COR-L47 (cell line): ENCODE data around the gene MGAT5B.
"Not testable (repeated sequence)": the region's sequence is repeated elsewhere in the genome, so short reads cannot be mapped to it uniquely, and the experiment has no call there.

Experiments
- DNase-seq: peaks from one replicate; lab custom pipeline; 2025; lab: John Stamatoyannopoulos, UW

The MGAT5B gene, protein sequence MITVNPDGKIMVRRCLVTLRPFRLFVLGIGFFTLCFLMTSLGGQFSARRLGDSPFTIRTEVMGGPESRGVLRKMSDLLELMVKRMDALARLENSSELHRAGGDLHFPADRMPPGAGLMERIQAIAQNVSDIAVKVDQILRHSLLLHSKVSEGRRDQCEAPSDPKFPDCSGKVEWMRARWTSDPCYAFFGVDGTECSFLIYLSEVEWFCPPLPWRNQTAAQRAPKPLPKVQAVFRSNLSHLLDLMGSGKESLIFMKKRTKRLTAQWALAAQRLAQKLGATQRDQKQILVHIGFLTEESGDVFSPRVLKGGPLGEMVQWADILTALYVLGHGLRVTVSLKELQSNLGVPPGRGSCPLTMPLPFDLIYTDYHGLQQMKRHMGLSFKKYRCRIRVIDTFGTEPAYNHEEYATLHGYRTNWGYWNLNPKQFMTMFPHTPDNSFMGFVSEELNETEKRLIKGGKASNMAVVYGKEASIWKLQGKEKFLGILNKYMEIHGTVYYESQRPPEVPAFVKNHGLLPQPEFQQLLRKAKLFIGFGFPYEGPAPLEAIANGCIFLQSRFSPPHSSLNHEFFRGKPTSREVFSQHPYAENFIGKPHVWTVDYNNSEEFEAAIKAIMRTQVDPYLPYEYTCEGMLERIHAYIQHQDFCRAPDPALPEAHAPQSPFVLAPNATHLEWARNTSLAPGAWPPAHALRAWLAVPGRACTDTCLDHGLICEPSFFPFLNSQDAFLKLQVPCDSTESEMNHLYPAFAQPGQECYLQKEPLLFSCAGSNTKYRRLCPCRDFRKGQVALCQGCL

GRCh38 chr17:76868176-76868668, at the start of gene MGAT5B:
TSS of gene MGAT5B (plus strand) at chr17:76868404. CDS start at chr17:76869030, 626 bp downstream.
- DNase-seq, result peak; percentile 88

GRCh38 chr17:76820039-76820438, 48.2 kb upstream of the MGAT5B start:
- peak; percentile 82 for DNase-seq

- peak; percentile 52 for DNase-seq
Measured at GRCh38 chr17:76820561-76820960, 47.6 kb upstream of the MGAT5B start.

DNA sequence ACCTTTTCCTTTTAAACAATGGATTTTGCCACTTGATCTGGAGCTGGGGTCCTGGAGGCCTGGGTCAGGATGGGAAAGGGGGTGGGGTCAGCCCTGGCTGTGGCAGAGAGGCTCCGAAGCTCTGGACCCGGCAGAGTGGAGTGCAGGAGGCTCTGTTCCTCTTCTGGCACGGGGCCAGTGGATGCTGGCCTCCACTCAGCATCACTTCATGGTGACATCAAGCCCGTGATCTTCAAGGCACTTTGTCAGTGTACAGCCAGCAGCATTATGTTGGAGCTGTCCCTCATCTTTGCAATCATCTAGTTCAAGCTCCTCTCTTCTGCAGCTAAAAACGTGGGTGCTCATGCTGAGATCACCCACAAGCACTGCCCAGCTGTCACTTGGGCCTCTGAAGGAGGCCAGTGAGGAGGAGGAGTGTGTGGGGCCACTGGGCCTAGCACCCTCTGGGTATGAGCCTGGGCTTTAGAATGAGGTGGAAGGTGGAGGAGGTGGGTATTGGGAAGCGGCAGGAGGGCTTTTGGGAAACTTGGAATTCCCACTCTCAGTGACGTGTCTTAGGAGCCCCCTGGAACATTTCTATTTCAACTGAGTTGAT, 45.9 kb upstream of the MGAT5B start:
- DNase-seq, result no peak

GRCh38 chr17:76824093-76824492, 44.1 kb upstream of the MGAT5B start:
- no peak for DNase-seq

DNA sequence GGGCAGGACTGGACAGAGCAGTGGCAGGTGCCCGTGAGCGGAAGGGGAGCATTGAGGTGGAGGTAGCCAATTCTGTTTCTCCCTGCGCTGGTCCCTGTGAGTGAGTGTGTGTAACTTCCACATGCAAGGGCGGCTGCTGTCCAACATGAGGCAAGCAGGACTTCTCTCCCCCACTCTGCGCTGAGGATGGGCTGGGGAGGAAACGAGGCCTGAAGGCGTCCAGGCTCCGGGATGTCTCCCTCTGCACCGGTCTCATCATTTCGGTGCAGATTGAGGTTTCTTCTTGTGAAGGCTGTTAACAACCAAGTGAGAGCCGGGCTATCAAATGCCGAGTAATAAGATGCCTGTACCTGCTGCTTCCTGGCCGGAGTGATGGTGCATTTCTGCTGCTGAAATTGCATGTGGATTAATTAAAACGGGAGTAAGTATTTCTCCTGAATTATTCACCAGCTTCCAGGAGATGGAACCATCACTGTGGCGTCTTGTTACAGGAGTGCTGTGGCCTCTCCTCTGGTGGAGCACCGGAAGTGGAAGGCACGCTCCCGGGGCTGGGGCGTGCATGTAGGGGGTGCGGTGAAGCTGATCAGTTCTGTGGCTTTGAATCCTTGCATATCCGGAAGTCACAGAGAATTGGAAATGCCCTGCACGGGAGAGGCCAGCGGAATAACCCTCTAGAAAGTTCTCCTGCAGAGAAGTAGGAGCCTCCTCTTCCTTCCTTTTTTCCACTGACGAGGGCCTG, 41.7 kb upstream of the MGAT5B start:
- no peak for DNase-seq

DNA sequence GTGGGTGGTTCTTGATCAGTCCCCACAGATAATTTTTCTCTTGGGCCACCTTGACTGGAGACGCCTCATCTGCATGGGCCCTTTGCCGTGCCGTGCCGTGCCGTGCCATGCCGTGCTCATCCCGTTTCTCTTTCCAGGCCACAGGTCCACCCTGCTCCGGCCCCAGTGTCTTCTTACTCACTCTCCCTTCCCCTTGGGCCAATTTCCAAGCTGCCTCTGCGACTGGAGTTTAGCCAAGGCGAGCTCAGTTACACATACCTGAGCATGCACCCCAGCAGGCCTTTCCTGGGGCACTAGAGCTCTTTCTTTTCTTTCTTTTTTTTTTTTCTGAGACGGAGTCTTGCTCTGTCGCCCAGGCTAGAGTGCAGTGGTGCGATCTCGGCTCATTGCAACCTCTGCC, 40.5 kb upstream of the MGAT5B start:
- no peak for DNase-seq

DNA sequence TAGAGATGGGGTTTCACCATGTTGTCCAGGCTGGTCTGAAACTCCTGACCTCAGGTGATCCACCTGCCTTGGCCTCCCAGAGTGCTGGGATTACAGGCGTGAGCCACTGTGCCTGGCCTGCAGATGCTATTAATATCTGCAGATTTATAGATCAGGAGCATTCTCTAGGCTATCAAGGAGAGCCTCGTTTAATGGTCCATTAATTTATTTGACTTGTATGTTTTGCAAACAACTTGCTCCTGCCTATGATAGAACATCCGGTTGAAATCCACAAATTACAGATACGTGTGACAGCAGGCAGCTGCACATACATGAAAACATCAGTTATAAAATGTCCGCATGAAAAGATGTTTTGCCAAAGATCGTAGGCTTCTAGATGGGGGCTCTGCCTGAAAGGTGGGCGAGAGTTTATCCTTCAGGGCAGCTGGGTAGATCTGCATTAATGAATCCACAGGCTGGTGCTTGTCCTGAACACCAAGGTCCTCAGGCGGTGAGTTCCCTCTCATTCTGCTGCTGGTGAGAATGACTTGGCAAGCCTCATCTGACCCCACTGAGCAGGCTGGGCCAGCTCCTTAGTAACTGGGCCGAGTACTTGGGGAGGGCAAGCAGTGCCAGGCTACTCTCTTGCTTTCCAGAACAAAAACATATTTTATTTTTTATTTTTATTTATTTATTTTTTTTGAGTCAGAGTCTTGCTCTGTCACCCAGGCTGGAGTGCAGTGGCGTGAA, 37.1 kb upstream of the MGAT5B start:
- peak; percentile 56 for DNase-seq

GRCh38 chr17:76833034-76833644, 35.1 kb upstream of the MGAT5B start:
- no peak for DNase-seq

- DNase-seq, result no peak
Measured at GRCh38 chr17:76833747-76834146, 34.5 kb upstream of the MGAT5B start.

- no peak for DNase-seq
Measured at GRCh38 chr17:76834870-76835269, 33.3 kb upstream of the MGAT5B start.

- no peak for DNase-seq
Measured at GRCh38 chr17:76840443-76840767, 27.8 kb upstream of the MGAT5B start.

GRCh38 chr17:76840884-76841775, 27.1 kb upstream of the MGAT5B start:
- DNase-seq, result no peak

DNA sequence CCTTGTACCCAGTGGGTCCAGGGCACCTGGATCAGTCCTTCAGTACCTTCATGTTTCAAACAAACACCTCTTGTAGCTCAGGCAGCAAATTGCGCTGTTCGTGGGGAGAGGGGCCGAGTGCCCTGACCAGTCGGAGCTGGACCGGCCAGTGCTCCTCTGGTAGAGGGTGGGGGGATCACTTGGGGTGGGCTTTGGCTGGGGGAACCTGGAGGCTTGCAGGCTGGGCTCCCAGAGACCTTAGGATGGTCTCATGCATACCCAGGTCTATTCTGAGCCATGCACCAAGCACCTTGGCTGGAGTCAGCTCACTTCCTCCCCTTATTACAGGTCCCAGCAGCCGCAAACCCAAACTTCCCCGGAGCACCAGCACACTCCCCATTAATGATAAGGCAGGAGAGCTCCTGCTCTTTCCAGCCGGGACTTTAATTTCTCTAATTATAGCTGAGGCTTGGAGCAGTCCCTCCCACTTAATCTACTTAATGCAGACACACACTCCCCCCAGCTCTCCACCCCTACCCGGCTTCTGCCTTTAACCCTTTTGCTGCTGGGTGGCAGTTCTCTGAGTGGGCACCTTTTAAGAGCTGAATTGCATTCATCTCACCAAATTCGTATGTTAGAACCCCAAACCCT, 26.3 kb upstream of the MGAT5B start:
- peak; percentile 80 for DNase-seq

- DNase-seq, result not testable (repeated sequence)
Measured at GRCh38 chr17:76843068-76843467, 25.1 kb upstream of the MGAT5B start.

GRCh38 chr17:76843703-76844484, 24.3 kb upstream of the MGAT5B start:
- no peak for DNase-seq

GRCh38 chr17:76844485-76844829, 23.7 kb upstream of the MGAT5B start:
- no peak for DNase-seq

DNA sequence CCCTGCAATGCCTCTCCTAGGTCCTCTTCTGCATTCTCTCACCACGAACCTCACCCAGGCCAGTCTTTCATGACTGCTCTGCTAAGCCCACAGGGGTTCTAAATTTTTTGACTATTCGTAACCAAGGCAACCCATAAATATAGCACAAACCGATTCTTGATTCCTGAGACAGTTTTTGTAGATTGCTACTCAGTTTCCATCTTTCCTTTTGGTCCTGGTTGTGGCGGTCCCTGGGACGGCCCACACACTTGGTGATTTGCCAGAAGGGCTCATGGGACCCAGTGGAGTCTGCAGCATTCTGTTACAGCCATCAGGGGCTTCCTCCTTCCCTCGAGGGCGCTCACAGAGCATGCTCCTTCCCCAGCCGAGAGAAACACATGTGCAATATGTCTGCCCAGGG, 23.4 kb upstream of the MGAT5B start:
- DNase-seq, result no peak

DNA sequence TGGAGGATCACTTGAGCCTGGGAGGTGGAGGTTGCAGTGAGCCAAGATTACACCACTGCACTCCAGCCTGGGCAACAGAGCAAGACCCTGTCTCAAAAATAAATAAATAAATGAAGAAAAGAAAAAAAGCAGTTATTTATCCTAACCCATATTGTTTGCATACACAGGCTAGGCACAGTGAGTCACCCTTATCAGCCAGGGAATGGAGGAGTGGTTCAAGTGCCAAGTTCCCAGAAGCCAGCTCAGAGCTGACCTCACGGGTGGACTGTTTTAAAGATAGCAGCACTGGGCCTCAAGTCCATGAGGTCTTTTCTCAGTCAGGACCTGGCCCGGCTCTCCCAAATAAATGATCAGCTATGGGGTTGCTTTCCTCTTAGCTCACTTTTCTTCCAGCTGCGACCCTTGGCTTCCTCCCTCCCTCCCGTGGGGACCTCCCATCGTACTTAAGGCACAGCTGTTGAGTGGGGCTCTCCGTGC, 22.6 kb upstream of the MGAT5B start:
- no peak for DNase-seq
